Measurements from ENCODE around the gene FRMD4A.
"Not testable (repeated sequence)": the region's sequence is repeated elsewhere in the genome, so short reads cannot be mapped to it uniquely, and the experiment has no call there.

FRMD4A gene

GRCh38 chr10:14087566-14087965 lies 243.2 kb downstream of the FRMD4A start:
- no peak for DNase-seq

GRCh38 chr10:14086596-14086995 lies 244.1 kb downstream of the FRMD4A start:
- no peak for DNase-seq

- no peak for DNase-seq
Observed at GRCh38 chr10:14084875-14085274, 245.8 kb downstream of the FRMD4A start.

DNA sequence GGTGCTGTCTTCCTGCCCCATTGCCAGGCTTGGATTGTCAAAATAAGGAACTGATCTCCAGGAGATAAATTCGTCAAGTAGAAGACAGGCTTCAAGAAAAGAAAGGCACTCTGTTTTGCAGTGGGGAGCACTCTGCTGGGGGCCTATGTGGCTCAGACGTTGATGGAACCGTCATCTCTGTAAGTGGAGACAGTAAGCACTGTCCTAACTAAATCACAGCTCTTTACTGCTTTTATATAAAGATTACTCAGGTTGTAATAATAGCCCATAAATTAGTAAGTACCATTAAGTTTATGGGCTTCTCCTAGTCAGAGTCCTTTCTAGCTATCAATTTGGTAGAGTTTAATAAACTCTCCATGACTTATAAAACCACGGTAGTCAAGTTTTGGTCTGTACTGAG lies 249.9 kb downstream of the FRMD4A start:
- no peak for DNase-seq

DNA sequence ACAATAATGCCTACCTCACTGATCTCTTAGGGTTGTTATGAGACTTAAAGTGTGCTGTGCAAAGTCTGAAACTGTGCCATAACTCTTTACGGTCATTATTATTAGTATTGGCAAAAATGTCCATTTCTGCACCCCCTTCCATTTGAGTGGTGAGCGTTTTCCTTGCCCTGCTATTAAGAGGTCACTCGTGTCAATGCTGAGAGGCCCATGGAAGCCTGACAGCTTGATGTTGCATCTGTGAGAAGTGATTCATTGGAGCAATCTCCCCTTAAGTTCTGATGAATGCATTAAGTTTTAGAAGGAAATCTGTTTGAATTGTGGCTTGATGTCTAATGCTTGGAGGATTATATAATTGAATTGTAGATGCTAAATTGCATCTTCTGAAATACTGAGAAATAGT lies 253.3 kb downstream of the FRMD4A start:
- no peak for DNase-seq

DNA sequence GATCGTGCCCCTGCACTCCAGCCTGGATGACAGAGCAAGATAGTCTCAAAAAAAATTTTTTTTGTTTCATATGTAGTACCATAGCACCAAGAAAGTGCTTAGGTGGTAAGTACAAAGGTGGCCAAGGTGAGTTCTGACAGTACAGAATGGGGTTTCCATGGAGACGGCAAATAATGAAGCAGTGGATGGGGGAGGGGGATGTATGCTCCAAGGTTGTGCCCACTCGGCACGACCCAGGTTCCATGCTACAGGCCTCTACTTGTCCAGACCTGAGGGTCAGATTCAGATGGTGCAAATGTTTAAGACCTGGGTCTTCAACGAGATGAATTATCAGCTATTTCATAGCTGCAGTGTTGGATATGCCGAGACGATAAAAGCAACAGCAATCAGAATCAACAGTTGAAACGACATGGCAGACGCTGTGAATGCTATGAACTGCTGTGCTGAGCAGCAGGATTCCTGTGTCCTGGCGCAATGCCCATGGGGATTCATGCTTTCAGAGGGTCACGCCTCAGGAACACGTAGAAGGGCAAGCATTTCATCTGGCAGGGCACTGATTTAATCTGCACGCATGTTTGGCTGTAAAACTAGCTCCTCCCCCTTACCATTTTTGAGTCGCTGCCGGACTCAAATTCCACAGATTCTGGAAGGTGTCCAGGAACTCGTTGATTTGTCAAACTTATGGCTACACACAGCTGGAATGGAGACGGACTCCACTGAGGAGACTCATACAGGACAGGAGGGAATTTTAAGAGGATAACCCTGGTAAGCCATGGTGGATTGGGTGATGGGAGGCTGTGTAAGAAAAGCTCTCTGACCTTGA lies 256.5 kb downstream of the FRMD4A start:
- DNase-seq = no peak

DNA sequence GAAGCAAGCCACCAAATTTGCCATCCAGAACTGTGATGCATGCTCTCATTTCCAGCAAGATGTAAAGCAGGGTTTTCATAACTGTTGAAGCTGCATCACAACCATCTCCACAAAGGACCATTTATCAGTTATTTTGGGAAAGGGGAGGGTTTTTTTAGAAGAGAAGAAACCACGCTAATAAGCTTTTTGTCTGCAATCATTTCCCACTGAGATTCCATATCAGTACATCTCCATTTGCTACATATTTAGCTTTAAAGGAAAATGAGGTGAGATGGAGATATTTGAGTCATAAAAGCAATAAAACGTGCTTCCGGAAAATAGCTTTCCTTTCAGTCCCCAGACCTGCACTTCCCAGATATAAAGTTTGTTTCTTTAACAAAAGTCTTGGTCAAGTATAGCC lies 258.2 kb downstream of the FRMD4A start:
- DNase-seq = no peak

DNA sequence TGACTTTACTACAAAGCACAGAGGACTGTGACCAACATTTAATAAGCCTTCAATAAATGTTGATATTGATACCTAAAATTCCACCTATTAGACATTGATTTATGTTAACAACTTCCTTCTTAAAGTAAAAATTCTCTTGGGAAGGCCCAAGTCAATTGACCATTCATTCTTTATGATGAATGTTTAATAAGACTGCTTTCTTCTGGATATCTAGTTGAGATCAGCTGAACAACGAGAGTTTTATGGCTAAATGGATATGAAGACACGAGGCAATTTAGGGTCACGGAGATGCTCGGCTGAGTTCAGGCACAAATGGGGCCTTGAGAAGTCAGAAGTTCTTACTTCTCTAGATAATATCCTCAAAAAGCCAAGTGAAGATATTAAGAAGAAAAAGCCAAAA lies 258.8 kb downstream of the FRMD4A start:
- DNase-seq = no peak

DNA sequence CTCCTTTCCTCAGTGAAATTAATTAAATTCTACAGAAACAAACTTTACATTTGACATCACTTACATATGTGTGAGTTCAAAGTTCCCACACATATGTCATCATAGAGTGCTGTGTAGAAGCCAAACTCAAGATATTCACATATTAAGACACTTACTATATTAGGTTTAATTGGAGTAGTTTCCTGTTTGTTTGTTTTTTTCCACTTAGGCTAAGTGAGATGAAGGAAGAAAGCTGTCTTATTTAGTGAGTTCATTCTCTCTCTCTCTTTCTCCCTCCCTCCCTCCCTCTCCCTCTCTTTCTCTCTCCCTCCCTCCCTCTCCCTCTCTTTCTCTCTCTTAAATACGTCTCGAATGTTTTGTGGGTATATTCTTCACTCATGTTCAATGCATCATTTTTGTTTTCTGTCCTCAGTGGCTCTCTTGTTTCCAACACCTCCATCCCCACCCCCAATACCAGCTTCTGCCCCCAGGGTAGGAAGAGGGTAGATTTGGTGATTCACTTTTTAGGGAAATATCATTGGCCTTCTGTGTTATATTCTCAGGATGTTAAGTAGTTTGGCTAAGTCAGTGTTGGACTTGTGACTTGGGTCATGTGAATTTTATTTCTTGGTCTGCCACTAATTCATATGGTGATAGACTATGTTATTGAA lies 262.0 kb downstream of the FRMD4A start:
- DNase-seq = no peak

- DNase-seq = not testable (repeated sequence)
Observed at GRCh38 chr10:14067638-14068037, 263.1 kb downstream of the FRMD4A start.

DNA sequence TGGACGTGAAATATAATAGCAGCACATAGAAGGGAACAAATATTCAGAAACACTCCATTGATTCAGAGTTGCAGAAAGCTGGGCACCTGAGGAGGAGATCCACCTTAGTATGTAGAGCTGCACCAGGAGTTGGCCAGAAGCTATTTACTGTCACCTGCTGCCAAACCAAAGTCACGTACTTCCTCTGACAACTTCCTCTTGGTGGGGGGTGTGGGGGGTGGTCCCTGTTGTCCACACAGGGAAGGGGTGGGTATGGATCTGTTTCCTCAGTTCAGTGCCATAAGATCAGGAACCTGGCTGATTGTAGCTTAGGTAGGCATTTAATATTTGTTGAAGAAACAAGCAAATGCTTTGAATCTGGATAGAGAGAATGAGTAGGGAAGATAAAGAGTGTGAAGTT lies 264.6 kb downstream of the FRMD4A start:
- DNase-seq = no peak

DNA sequence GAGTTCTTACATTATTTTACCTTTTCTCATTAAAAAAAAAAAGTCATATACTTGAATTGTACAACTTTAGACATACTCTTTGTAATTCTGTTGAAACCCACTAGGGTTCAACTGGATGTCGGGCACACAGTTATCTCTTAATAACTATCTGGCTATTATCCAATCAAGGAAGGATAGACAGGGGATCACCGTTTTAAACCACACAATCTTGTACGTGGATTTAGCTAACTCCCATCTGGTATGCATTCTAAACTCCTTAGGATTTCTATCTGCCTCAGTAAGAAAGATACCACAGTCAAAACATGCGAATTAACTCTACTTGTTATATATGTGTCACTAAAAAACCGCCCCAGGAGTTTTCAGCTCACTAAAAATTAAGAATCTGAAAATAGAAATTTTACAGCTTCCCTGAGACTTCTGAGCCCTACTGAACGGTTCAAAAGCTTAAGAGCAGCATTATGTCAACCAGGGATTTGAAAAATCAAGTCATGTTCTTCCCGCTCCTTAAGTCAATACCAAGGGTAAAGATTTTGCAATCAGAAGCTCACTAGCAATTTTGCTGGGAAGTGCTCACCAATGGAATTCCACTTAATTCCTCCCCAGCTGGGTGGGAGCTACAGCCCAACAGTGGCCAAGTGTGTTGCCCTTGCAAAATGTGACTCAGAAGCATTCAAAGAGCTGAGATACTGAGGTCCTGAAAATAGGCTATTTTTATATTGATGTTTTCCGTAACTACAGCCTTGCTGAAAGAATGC lies 267.0 kb downstream of the FRMD4A start:
- DNase-seq = no peak

- DNase-seq = no peak
Observed at GRCh38 chr10:14062528-14063260, 268.0 kb downstream of the FRMD4A start.

DNA sequence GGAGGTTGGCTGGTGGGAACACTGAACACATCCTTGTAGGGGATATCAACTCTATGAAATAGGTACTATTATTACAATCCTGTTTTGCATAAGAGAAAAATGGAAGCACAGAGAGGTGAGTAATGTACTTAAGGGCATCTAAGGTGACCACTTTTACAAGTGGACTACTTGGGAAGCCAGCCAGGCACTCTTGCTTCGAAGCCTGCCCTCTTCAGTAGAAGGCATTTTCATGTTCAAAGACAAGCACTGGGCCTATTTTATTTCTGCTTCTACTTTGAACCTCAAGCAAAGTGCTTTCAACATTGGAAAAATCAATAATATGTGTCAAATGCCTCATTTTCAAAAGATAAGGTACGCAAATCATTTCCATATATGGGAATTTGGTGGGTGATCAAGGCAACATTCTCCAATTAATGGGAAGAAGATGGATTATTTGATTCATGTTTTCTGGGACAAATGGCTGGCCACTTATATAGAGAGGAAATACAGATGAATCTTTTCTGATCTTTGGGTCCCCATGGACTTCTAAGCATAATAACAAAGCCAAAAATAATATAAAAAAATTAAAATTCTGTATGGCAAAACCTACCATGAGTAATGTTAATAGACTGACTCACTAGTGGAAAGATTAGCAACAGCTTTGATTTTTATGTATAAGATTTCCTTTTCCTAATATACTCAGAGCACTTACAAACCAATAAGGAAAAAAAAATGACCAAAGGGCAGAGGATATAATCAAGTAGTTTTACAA lies 270.2 kb downstream of the FRMD4A start:
- no peak for DNase-seq

DNA sequence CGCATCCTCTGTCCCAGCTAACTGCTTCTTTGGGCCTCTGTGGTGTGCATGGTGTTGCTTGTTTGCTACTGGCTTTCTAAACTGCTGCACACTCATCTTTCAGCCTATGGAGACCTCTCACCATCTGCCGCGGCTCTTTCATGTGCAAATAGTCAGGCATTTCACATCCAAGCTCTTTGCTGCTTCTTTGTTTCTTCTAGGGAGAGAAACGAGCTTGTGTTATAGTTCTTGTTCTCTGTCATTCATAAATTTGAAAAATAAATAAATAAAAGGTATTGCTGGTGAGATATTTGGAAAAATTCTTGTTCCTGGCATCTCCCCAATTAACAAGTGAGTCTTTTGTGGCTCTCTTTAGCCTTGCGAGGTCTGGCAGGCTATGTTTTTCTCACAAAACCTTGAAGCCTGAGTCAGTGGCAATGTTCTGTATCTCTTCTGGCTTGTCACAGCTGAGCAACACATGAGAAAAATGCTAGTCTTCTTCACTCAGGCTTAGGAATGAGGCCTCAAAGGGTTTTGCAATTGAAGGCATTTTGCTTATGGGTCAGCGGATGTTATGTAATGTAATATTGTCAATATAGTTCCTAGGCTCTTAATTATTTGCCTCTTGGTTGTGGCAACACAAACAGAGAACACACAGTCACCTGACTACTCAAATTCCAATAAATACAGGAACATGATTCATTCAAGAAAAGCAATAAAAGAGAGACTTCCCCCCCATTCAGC lies 274.0 kb downstream of the FRMD4A start:
- no peak for DNase-seq

DNA sequence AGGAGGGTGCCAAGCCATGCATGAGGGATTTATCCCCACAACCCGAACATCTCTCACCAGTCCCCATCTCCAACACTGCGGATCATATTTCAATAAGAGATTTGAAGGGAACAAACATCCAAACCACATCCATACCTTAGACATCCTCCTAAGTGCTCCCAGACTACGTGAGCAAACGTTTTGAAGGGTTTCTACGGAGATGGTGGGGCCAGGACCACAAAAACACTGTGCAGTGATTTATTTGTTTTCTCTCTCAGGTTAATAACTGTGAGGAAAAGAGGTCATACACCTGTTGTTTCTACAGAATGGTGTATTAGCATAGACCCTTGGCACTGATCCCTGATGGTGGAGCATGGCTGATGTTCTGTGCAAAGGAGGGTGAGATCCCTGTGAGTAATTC lies 277.8 kb downstream of the FRMD4A start:
- no peak for DNase-seq

GRCh38 chr10:14050598-14050997 lies 280.1 kb downstream of the FRMD4A start:
- DNase-seq = no peak

GRCh38 chr10:14048930-14049613 lies 281.7 kb downstream of the FRMD4A start:
- no peak for DNase-seq

GRCh38 chr10:14047431-14047830 lies 283.3 kb downstream of the FRMD4A start:
- DNase-seq = no peak

DNA sequence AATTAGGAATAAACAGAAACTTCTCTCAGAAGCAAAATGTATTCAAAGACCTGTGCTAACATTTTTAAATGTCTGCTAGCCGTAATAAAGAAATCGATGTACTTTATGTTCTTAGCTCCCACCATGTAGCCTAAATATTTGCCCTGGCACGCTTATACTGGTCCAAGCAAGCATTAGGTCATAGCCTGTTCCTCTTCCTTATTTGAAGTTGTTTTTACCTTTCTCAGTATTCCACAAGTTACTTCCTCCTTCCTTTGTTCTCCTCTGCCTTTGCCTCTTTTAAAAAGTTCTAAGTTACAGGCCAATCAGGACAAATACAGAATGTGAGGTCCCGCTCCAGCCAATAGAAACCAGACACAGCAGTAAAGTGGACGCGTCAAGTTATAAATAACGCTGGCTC lies 288.7 kb downstream of the FRMD4A start:
- DNase-seq = not testable (repeated sequence)
